ENCODE results near the gene FAHD2B. TPM values are rescaled to one million over a fixed set of nuclear protein-coding genes. Genes with fewer than 3 reads are reported as not detected.
"Not testable (repeated sequence)": the region's sequence is repeated elsewhere in the genome, so short reads cannot be mapped to it uniquely, and the experiment has no call there.

The FAHD2B gene
- total RNA-seq, 1 donor from 2014 or later: 13.5 TPM

DNA sequence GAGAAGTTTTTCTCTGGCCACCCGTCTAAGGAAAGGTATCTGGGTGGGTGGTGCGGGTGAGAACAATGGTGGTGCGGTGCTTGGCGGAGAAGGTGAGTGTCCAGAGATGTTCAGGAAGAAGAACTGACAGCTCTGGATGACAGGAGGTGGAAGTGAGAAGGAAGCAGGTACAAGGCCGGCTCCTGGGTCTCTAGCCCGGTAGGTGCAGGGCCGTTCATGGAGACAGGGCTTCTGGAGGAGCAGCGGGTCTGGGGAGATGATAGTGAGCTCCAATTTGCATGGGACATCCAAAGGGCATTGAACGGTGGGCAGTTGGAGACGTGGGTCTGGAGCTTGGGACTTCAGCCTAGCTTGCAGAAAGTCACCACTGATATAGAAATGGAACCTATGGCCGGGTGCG lies 979 bp upstream of the FAHD2B start:
- no peaks in the 10 kb centered on the region for H3K36me3 Mint-ChIP-seq (ENCODE audit: low read depth)
- H3K27me3 Mint-ChIP-seq: peaks cover 3% of the 10 kb centered on the region
- TF ChIP-seq, protein P1, sequence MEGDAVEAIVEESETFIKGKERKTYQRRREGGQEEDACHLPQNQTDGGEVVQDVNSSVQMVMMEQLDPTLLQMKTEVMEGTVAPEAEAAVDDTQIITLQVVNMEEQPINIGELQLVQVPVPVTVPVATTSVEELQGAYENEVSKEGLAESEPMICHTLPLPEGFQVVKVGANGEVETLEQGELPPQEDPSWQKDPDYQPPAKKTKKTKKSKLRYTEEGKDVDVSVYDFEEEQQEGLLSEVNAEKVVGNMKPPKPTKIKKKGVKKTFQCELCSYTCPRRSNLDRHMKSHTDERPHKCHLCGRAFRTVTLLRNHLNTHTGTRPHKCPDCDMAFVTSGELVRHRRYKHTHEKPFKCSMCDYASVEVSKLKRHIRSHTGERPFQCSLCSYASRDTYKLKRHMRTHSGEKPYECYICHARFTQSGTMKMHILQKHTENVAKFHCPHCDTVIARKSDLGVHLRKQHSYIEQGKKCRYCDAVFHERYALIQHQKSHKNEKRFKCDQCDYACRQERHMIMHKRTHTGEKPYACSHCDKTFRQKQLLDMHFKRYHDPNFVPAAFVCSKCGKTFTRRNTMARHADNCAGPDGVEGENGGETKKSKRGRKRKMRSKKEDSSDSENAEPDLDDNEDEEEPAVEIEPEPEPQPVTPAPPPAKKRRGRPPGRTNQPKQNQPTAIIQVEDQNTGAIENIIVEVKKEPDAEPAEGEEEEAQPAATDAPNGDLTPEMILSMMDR (IDR thresholded peaks at IDR 0.05): no peak
- ChIA-PET CTCF (interaction anchor here (1.0 kb wide), 1 partner anchor 16 kb away, joined by 3 read pairs; no protein-coding TSS in a partner anchor), POLR2A (no interaction called here)
- no peak for DNase-seq
- intact Hi-C loops (cut with micrococcal nuclease): no loop called here
- H3K4me1 Mint-ChIP-seq: peaks cover 9% of the 10 kb centered on the region
- H3K9me3 Mint-ChIP-seq: no peaks in the 10 kb centered on the region
- H3K27ac Mint-ChIP-seq: peak overlapping the region; percentile 19
- no peak for ATAC-seq (ENCODE audit: low read depth)
- peak overlapping the region; percentile 79 for H3K4me3 Mint-ChIP-seq

DNA sequence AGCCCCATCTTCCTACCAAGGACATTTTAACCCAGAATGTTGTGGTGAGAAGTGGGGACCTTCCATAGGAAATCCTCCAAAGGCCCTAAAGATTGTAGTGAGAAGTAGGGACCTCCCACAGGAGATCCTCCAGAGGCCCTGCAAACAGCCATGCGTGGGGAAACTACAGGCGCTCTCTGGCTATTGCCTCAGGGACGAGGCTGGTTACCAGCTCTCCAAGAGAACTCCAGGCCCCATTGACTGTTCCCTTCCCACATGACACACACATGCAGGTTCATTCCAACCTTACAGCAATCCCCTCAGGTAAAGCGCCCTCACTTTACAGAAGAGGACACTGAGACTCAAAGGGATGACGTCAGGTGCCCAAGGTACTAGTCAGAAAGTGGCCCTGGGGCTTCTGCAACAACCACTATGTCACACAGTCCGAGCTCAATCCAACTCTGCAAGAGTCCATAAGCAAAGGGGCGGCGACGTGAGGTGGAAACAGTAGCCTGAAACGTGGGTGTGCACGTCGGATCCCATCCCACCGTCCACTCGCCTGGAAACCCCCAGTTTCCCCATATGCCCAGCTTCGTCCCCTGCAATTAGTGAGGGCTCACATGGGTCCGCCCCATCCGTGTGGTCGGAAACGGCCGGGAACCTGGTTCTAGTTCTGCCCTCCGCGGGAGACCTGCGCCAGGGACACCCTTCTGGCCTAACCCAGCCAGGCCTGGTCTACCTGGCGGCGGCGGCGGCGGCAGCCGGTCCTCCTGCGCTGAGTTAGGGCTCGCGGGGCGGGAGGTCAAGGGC lies 505 bp downstream of the FAHD2B start:
- peak; percentile 15 for ATAC-seq (ENCODE audit: low read depth)
- H3K36me3 Mint-ChIP-seq (ENCODE audit: low read depth); DNase-seq; H3K27me3 Mint-ChIP-seq; intact Hi-C loops (cut with micrococcal nuclease); POLR2A ChIA-PET; H3K4me1 Mint-ChIP-seq; H3K27ac Mint-ChIP-seq; H3K9me3 Mint-ChIP-seq; CTCF ChIA-PET: not testable (repeated sequence)
- peak overlapping the region; percentile 35 for H3K4me3 Mint-ChIP-seq

DNA sequence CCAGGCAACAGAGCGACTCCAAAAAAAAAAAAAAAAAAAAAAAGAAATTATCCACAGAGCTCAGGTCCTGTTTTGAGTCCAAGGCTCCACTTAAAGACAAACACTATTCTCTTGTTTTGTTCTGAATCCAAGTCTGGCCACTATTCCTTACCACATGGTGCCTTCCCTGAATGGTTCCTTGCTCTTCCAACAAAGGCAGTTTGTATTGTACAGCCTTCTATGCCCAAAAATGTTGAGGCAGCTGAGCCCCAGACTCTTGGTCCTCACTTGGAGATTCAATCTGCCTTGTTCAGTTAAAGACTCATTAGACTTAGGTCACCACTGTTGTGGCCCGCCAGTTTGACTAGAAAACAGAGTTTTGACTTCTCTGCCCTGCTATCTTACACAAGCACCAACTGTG lies 1.7 kb downstream of the FAHD2B start:
- H3K4me3 Mint-ChIP-seq; CTCF ChIA-PET; H3K27me3 Mint-ChIP-seq; intact Hi-C loops (cut with micrococcal nuclease); H3K4me1 Mint-ChIP-seq; ATAC-seq (ENCODE audit: low read depth); H3K36me3 Mint-ChIP-seq (ENCODE audit: low read depth); DNase-seq; H3K9me3 Mint-ChIP-seq; H3K27ac Mint-ChIP-seq: not testable (repeated sequence)
- POLR2A ChIA-PET: interaction anchor here (0.6 kb wide), 1 partner anchor 232 kb away, joined by 3 read pairs; no protein-coding TSS in a partner anchor

DNA sequence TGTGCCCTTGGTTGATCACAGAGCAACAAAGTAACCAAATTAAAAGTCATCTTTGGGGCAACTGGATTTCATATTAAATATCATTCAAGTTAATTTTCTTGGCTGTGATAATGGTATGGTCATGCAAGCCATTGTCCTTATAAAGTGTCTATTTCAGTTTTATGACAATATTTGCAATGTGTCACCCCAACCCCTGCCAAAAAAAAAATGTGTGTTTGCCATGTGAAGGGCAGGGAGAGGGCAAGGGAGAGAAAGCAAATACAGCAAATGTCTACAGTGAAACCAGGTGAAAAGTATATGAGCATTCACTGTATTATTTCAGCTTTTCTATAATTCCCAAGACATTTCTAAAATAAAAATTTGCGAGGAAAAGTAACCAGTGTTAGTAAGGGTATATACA lies 6.0 kb downstream of the FAHD2B start:
- H3K27me3 Mint-ChIP-seq; H3K27ac Mint-ChIP-seq; ATAC-seq (ENCODE audit: low read depth); POLR2A ChIA-PET; H3K4me3 Mint-ChIP-seq; DNase-seq; CTCF ChIA-PET; H3K9me3 Mint-ChIP-seq; H3K4me1 Mint-ChIP-seq; intact Hi-C loops (cut with micrococcal nuclease); H3K36me3 Mint-ChIP-seq (ENCODE audit: low read depth): not testable (repeated sequence)

DNA sequence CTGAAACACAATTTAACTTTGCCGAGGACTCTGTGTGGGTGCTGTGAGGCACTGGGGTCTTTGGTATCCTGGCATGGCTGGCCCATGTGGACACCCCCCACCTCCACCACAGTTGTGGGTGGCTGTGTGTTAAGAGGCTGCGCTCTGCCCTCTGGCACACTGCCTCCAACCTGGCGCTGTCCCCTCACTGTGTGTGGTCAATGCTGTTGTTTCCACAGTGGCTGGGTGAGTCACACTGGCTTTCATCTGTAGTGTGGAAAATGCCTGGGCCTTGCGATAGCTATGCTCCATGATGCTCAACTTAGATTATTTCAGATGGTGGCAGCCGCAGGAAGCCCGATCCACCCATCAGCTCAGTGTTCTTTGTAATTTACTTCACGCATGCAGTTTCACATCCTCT lies 9.6 kb downstream of the FAHD2B start:
- DNase-seq; H3K27me3 Mint-ChIP-seq; H3K4me3 Mint-ChIP-seq; intact Hi-C loops (cut with micrococcal nuclease); CTCF ChIA-PET; H3K27ac Mint-ChIP-seq; ATAC-seq (ENCODE audit: low read depth); POLR2A ChIA-PET; H3K9me3 Mint-ChIP-seq; H3K4me1 Mint-ChIP-seq; H3K36me3 Mint-ChIP-seq (ENCODE audit: low read depth): not testable (repeated sequence)

DNA sequence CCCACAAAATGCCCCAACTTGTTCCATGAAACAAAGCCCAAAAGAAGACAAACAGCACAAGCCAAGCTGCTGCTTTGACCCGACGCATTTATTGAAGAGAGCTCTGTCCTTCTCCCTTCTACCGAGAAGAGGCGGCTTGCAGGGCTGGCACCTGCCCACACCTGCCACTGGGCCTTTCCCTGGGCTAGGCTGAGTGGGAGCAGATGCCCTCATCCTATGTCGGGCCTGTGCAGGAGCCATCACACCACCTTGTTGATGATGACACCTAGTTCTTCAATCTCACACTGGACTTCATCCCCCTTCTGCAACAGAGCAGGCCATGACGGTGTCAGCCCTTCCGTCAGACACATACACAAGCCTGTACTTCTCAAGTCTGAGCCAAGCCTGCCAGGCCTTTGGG lies 11.2 kb downstream of the FAHD2B start:
- ATAC-seq (ENCODE audit: low read depth); CTCF ChIA-PET; H3K36me3 Mint-ChIP-seq (ENCODE audit: low read depth); H3K27ac Mint-ChIP-seq; H3K27me3 Mint-ChIP-seq; H3K4me3 Mint-ChIP-seq; intact Hi-C loops (cut with micrococcal nuclease); H3K4me1 Mint-ChIP-seq; POLR2A ChIA-PET; DNase-seq; H3K9me3 Mint-ChIP-seq: not testable (repeated sequence)

DNA sequence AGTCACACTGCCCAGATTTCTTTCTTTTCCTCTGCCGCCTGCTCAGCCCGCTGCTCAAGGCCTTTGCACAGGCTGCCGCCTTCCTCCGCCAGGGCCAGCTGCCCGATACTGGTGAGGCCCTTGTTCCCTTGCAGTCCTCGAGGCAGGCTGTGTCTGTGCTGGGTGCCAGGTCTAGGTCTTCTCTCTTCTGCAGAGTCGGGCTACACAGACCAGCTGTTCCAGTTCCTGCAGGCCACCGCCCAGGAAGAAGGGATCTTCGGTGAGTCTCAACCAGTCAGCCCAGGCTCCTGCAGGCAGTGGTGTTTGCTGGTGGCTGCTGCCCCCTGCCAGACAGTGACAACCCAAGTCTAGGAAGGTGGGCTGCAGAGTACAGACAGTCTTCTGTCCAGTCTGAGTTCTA lies 12.5 kb downstream of the FAHD2B start:
- H3K27me3 Mint-ChIP-seq; H3K4me1 Mint-ChIP-seq; CTCF ChIA-PET; H3K27ac Mint-ChIP-seq; H3K9me3 Mint-ChIP-seq; POLR2A ChIA-PET; DNase-seq; H3K36me3 Mint-ChIP-seq (ENCODE audit: low read depth); H3K4me3 Mint-ChIP-seq; intact Hi-C loops (cut with micrococcal nuclease): not testable (repeated sequence)
- ATAC-seq (ENCODE audit: low read depth): peak; percentile 25

- intact Hi-C loops (cut with micrococcal nuclease); H3K27me3 Mint-ChIP-seq; H3K4me1 Mint-ChIP-seq; H3K9me3 Mint-ChIP-seq; DNase-seq; H3K27ac Mint-ChIP-seq; ATAC-seq (ENCODE audit: low read depth); H3K36me3 Mint-ChIP-seq (ENCODE audit: low read depth); CTCF ChIA-PET; POLR2A ChIA-PET; H3K4me3 Mint-ChIP-seq: not testable (repeated sequence)
Measured at GRCh38 chr2:97080855-97081254, 13.8 kb downstream of the FAHD2B start.

- H3K27me3 Mint-ChIP-seq; ATAC-seq (ENCODE audit: low read depth); H3K4me1 Mint-ChIP-seq; H3K4me3 Mint-ChIP-seq; POLR2A ChIA-PET; intact Hi-C loops (cut with micrococcal nuclease); H3K36me3 Mint-ChIP-seq (ENCODE audit: low read depth); DNase-seq; CTCF ChIA-PET; H3K27ac Mint-ChIP-seq; H3K9me3 Mint-ChIP-seq: not testable (repeated sequence)
Measured at GRCh38 chr2:97077213-97077612, 17.5 kb downstream of the FAHD2B start.

GRCh38 chr2:97070915-97071314 lies 23.8 kb downstream of the FAHD2B start:
- H3K4me3 Mint-ChIP-seq; CTCF ChIA-PET; POLR2A ChIA-PET; ATAC-seq (ENCODE audit: low read depth); H3K4me1 Mint-ChIP-seq; H3K9me3 Mint-ChIP-seq; intact Hi-C loops (cut with micrococcal nuclease); H3K27ac Mint-ChIP-seq; DNase-seq; H3K36me3 Mint-ChIP-seq (ENCODE audit: low read depth): not testable (repeated sequence)
- peaks cover 11% of the 10 kb centered on the region for H3K27me3 Mint-ChIP-seq

DNA sequence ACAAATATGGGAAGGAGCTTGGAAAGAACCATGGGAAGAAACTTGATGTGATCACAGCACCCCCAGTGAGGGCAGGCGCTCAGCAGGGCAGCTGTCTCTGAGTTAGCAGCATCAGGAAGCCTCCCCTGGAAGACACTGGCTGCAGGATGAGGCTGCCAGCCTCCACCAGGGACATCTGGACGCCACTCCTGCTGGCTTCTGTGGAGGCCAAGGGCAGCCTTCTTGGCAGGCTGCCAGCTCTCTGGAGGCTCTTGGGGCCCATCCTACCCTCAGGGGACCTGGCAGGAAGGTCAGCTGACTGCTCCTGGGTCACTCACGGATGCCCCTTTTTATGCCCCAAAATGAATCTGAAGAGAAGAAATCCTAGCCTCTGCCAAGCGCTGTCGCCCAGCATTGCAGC lies 26.0 kb downstream of the FAHD2B start:
- H3K9me3 Mint-ChIP-seq; POLR2A ChIA-PET; CTCF ChIA-PET; intact Hi-C loops (cut with micrococcal nuclease); ATAC-seq (ENCODE audit: low read depth); DNase-seq; H3K4me3 Mint-ChIP-seq; H3K4me1 Mint-ChIP-seq; H3K27ac Mint-ChIP-seq; H3K36me3 Mint-ChIP-seq (ENCODE audit: low read depth): not testable (repeated sequence)
- peaks cover 11% of the 10 kb centered on the region for H3K27me3 Mint-ChIP-seq

Measured in activated B cell treated with CpG ODN at 0.5 μM for 24 hours (primary cell).